ENCODE measurements around the gene THBS4. TPM values are rescaled to one million over a fixed set of nuclear protein-coding genes. Genes with fewer than 3 reads are reported as not detected.
A peak's percentile ranks its signal among the peaks of the same experiment; 100 is the strongest.

The THBS4 gene
- total RNA-seq, result under 1 TPM in 1 of 2 donors, not detected in 1; 0.31 TPM

GRCh38 chr5:80034962-80035821, at the start of gene THBS4:
THBS4 (plus strand) TSS chr5:80035348; CDS start chr5:80035538, 190 bp downstream.
- no peaks in the 10 kb centered on the region for H3K4me1 Mint-ChIP-seq (ENCODE audit: low read depth in 2 of 2)
- no peaks in the 10 kb centered on the region for H3K9me3 Mint-ChIP-seq
- H3K27me3 Mint-ChIP-seq, result peaks cover 49 to 58% of the 10 kb centered on the region in 2 donors
- H3K36me3 Mint-ChIP-seq, result no peaks in the 10 kb centered on the region
- ATAC-seq (peak; percentile 40 to 42), DNase-seq (ENCODE audit: low spot score) (no peak)
- no peak within 1 kb of the TSS for H3K4me3 Mint-ChIP-seq
- H3K27ac Mint-ChIP-seq, result no peak within 1 kb of the TSS

- Mint-ChIP-seq H3K27ac (no peak overlapping the region), H3K4me3 (no peak overlapping the region), H3K9me3 (no peaks in the 10 kb centered on the region), H3K36me3 (peaks cover 36% of the 10 kb centered on the region), H3K27me3 (no peaks in the 10 kb centered on the region), H3K4me1 (ENCODE audit: low read depth in 2 of 2) (peaks cover 9 to 14% of the 10 kb centered on the region in 2 donors)
- ATAC-seq (no peak), DNase-seq (ENCODE audit: low spot score) (no peak)
Measured at GRCh38 chr5:79986260-79986659, 48.9 kb upstream of the THBS4 start.

- ATAC-seq (peak; percentile 72 to 78), DNase-seq (ENCODE audit: low spot score) (no peak)
- Mint-ChIP-seq H3K4me3 (peak overlapping the region; percentile 83), H3K36me3 (peaks cover 23% of the 10 kb centered on the region), H3K27ac (peak overlapping the region; percentile 90 to 97), H3K9me3 (no peaks in the 10 kb centered on the region), H3K4me1 (ENCODE audit: low read depth in 2 of 2) (peaks cover 13 to 19% of the 10 kb centered on the region in 2 donors), H3K27me3 (peaks cover 8% of the 10 kb centered on the region in 2 donors)
Measured at GRCh38 chr5:79990205-79990597, 44.9 kb upstream of the THBS4 start.

GRCh38 chr5:79990598-79991507, 44.3 kb upstream of the THBS4 start, which contains the start of gene MTX3:
MTX3 (minus strand) TSS chr5:79991262; CDS start chr5:79991238, 24 bp downstream.
- peaks cover 13 to 19% of the 10 kb centered on the region in 2 donors for H3K4me1 Mint-ChIP-seq (ENCODE audit: low read depth in 2 of 2)
- DNase-seq (ENCODE audit: low spot score) (peak; percentile 88), ATAC-seq (peak; percentile 92 to 95)
- H3K9me3 Mint-ChIP-seq, result no peaks in the 10 kb centered on the region
- peak within 1 kb of the TSS; percentile 90 to 97 for H3K27ac Mint-ChIP-seq
- H3K36me3 Mint-ChIP-seq, result peaks cover 22% of the 10 kb centered on the region
- peak within 1 kb of the TSS; percentile 83 for H3K4me3 Mint-ChIP-seq
- H3K27me3 Mint-ChIP-seq, result peaks cover 12 to 14% of the 10 kb centered on the region in 2 donors

- no peak for ATAC-seq
- H3K4me3 Mint-ChIP-seq, result no peak overlapping the region
- H3K9me3 Mint-ChIP-seq, result no peaks in the 10 kb centered on the region
- H3K27me3 Mint-ChIP-seq, result peaks cover 22 to 28% of the 10 kb centered on the region in 2 donors
- DNase-seq (ENCODE audit: low spot score), result no peak
- H3K36me3 Mint-ChIP-seq, result peaks cover 10% of the 10 kb centered on the region
- H3K4me1 Mint-ChIP-seq (ENCODE audit: low read depth in 2 of 2), result peaks cover 13 to 19% of the 10 kb centered on the region in 2 donors
- H3K27ac Mint-ChIP-seq, result no peak overlapping the region
Measured at GRCh38 chr5:79992891-79993657, 42.1 kb upstream of the THBS4 start.

GRCh38 chr5:79999722-80000121, 35.4 kb upstream of the THBS4 start:
- Mint-ChIP-seq H3K4me1 (ENCODE audit: low read depth in 2 of 2) (no peaks in the 10 kb centered on the region), H3K27ac (no peak overlapping the region), H3K4me3 (no peak overlapping the region), H3K27me3 (peaks cover 36 to 37% of the 10 kb centered on the region in 2 donors), H3K36me3 (peaks cover 8% of the 10 kb centered on the region), H3K9me3 (no peaks in the 10 kb centered on the region)
- DNase-seq (ENCODE audit: low spot score) (no peak), ATAC-seq (no peak)

GRCh38 chr5:80002677-80003076, 32.5 kb upstream of the THBS4 start:
- Mint-ChIP-seq H3K27ac (no peak overlapping the region), H3K4me1 (ENCODE audit: low read depth in 2 of 2) (no peaks in the 10 kb centered on the region), H3K27me3 (peaks cover 15 to 23% of the 10 kb centered on the region in 2 donors), H3K4me3 (no peak overlapping the region), H3K36me3 (no peaks in the 10 kb centered on the region), H3K9me3 (no peaks in the 10 kb centered on the region)
- no peak for ATAC-seq
- DNase-seq (ENCODE audit: low spot score), result no peak

GRCh38 chr5:80008995-80009765, 26.0 kb upstream of the THBS4 start:
- Mint-ChIP-seq H3K9me3 (no peaks in the 10 kb centered on the region), H3K4me1 (ENCODE audit: low read depth in 2 of 2) (no peaks in the 10 kb centered on the region), H3K27ac (no peak overlapping the region), H3K4me3 (no peak overlapping the region), H3K36me3 (no peaks in the 10 kb centered on the region), H3K27me3 (peaks cover 8 to 12% of the 10 kb centered on the region in 2 donors)
- ATAC-seq (no peak), DNase-seq (ENCODE audit: low spot score) (no peak)

GRCh38 chr5:80010754-80011392, 24.3 kb upstream of the THBS4 start:
- no peak overlapping the region for H3K4me3 Mint-ChIP-seq
- no peaks in the 10 kb centered on the region for H3K36me3 Mint-ChIP-seq
- H3K27ac Mint-ChIP-seq, result no peak overlapping the region
- DNase-seq (ENCODE audit: low spot score) (no peak), ATAC-seq (no peak)
- no peaks in the 10 kb centered on the region for H3K4me1 Mint-ChIP-seq (ENCODE audit: low read depth in 2 of 2)
- H3K9me3 Mint-ChIP-seq, result no peaks in the 10 kb centered on the region
- H3K27me3 Mint-ChIP-seq, result peaks cover 8 to 12% of the 10 kb centered on the region in 2 donors

GRCh38 chr5:80025069-80025468, 10.1 kb upstream of the THBS4 start:
- H3K27me3 Mint-ChIP-seq, result peaks cover 34 to 50% of the 10 kb centered on the region in 2 donors
- H3K36me3 Mint-ChIP-seq, result no peaks in the 10 kb centered on the region
- ATAC-seq (no peak), DNase-seq (ENCODE audit: low spot score) (no peak)
- no peak overlapping the region for H3K4me3 Mint-ChIP-seq
- no peak overlapping the region for H3K27ac Mint-ChIP-seq
- H3K9me3 Mint-ChIP-seq, result no peaks in the 10 kb centered on the region
- no peaks in the 10 kb centered on the region for H3K4me1 Mint-ChIP-seq (ENCODE audit: low read depth in 2 of 2)

GRCh38 chr5:80026841-80027240, 8.3 kb upstream of the THBS4 start:
- DNase-seq (ENCODE audit: low spot score), result no peak
- no peak overlapping the region for H3K27ac Mint-ChIP-seq
- H3K4me1 Mint-ChIP-seq (ENCODE audit: low read depth in 2 of 2), result no peaks in the 10 kb centered on the region
- no peak for ATAC-seq
- no peaks in the 10 kb centered on the region for H3K36me3 Mint-ChIP-seq
- H3K9me3 Mint-ChIP-seq, result no peaks in the 10 kb centered on the region
- no peak overlapping the region for H3K4me3 Mint-ChIP-seq
- H3K27me3 Mint-ChIP-seq, result peaks cover 38 to 53% of the 10 kb centered on the region in 2 donors

GRCh38 chr5:80031109-80031508, 4.0 kb upstream of the THBS4 start:
- DNase-seq (ENCODE audit: low spot score), result no peak
- ATAC-seq, result no peak
- H3K27ac Mint-ChIP-seq, result no peak overlapping the region
- H3K36me3 Mint-ChIP-seq, result no peaks in the 10 kb centered on the region
- H3K4me1 Mint-ChIP-seq (ENCODE audit: low read depth in 2 of 2), result no peaks in the 10 kb centered on the region
- H3K27me3 Mint-ChIP-seq, result peaks cover 53 to 57% of the 10 kb centered on the region in 2 donors
- no peaks in the 10 kb centered on the region for H3K9me3 Mint-ChIP-seq
- H3K4me3 Mint-ChIP-seq, result no peak overlapping the region

Data from natural killer cell treated with Interleukin-12 subunit alpha and Interleukin-12 subunit beta and Interleukin-15 and Interleukin-18, amount 100 ng/mL, for 72 hours (primary cell).